NCI-H2029 treated with DMSO at 0.1 percent for 48 hours (cell line): ENCODE results near the gene WWC2.
"Not testable (repeated sequence)": the region's sequence is repeated elsewhere in the genome, so short reads cannot be mapped to it uniquely, and the experiment has no call there.

ENCODE experiments used
- DNase-seq: peaks from one replicate; lab custom pipeline; 2025; lab: John Stamatoyannopoulos, UW

The WWC2 gene

GRCh38 chr4:183100827-183101226, 1.8 kb downstream of the WWC2 start:
- no peak for DNase-seq

- no peak for DNase-seq
Measured at GRCh38 chr4:183101956-183102480, 3.0 kb downstream of the WWC2 start.

GRCh38 chr4:183105092-183105491, 6.0 kb downstream of the WWC2 start:
- no peak for DNase-seq

- DNase-seq, result no peak
Measured at GRCh38 chr4:183106839-183107238, 7.8 kb downstream of the WWC2 start.

- no peak for DNase-seq
Measured at GRCh38 chr4:183107891-183108459, 8.9 kb downstream of the WWC2 start.

- DNase-seq, result no peak
Measured at GRCh38 chr4:183110244-183110643, 11.2 kb downstream of the WWC2 start.

GRCh38 chr4:183111452-183111885, 12.4 kb downstream of the WWC2 start:
- no peak for DNase-seq

- DNase-seq, result no peak
Measured at GRCh38 chr4:183118141-183118540, 19.1 kb downstream of the WWC2 start.

GRCh38 chr4:183118585-183118984, 19.5 kb downstream of the WWC2 start:
- no peak for DNase-seq

- DNase-seq, result not testable (repeated sequence)
Measured at GRCh38 chr4:183121660-183122059, 22.6 kb downstream of the WWC2 start.

GRCh38 chr4:183124228-183124627, 25.2 kb downstream of the WWC2 start:
- DNase-seq, result no peak

GRCh38 chr4:183124865-183125264, 25.8 kb downstream of the WWC2 start:
- no peak for DNase-seq

GRCh38 chr4:183129125-183129524, 30.1 kb downstream of the WWC2 start:
- no peak for DNase-seq

GRCh38 chr4:183129675-183130074, 30.6 kb downstream of the WWC2 start:
- no peak for DNase-seq

GRCh38 chr4:183130328-183131155, 31.5 kb downstream of the WWC2 start:
- peak; percentile 86 for DNase-seq

- no peak for DNase-seq
Measured at GRCh38 chr4:183132081-183132480, 33.0 kb downstream of the WWC2 start.

GRCh38 chr4:183132865-183133264, 33.8 kb downstream of the WWC2 start:
- no peak for DNase-seq

GRCh38 chr4:183136855-183137254, 37.8 kb downstream of the WWC2 start:
- no peak for DNase-seq

GRCh38 chr4:183139058-183139750, 40.1 kb downstream of the WWC2 start:
- DNase-seq, result no peak

- no peak for DNase-seq
Measured at GRCh38 chr4:183139972-183140570, 41.0 kb downstream of the WWC2 start.

GRCh38 chr4:183140911-183141320, 41.9 kb downstream of the WWC2 start:
- DNase-seq, result no peak

GRCh38 chr4:183141997-183142396, 42.9 kb downstream of the WWC2 start:
- DNase-seq, result no peak
